CD1c-positive myeloid dendritic cell (primary cell): ENCODE measurements around the gene CCIN.
A peak's percentile ranks its signal among the peaks of the same experiment; 100 is the strongest.

Experiments used
- DNase-seq: peaks from one replicate; pipeline ENCODE4 v3.0.0-alpha.2; 2016; ENCODE audit errors: extremely low spot score

Gene CCIN

DNA sequence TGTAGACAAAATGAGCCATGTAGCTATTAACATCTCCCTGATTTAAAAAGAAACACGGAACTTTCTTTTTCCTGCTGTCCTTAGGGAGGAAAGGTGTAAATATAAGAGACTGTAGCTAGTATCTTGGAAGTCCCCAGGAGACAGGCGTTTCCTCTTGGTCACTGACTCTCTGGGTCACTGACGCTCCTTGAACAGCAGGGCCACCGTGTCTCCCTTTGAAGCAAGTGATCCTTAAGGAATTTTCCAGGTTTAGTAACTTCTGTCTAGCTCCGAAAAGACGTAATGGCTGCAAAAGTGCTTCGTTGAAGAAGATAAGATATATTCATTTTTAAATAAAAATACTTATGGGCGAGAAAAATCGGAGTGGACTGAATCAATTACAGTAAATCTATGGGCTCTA is 20.8 kb downstream of the CCIN start:
- DNase-seq = peak; percentile 42

DNA sequence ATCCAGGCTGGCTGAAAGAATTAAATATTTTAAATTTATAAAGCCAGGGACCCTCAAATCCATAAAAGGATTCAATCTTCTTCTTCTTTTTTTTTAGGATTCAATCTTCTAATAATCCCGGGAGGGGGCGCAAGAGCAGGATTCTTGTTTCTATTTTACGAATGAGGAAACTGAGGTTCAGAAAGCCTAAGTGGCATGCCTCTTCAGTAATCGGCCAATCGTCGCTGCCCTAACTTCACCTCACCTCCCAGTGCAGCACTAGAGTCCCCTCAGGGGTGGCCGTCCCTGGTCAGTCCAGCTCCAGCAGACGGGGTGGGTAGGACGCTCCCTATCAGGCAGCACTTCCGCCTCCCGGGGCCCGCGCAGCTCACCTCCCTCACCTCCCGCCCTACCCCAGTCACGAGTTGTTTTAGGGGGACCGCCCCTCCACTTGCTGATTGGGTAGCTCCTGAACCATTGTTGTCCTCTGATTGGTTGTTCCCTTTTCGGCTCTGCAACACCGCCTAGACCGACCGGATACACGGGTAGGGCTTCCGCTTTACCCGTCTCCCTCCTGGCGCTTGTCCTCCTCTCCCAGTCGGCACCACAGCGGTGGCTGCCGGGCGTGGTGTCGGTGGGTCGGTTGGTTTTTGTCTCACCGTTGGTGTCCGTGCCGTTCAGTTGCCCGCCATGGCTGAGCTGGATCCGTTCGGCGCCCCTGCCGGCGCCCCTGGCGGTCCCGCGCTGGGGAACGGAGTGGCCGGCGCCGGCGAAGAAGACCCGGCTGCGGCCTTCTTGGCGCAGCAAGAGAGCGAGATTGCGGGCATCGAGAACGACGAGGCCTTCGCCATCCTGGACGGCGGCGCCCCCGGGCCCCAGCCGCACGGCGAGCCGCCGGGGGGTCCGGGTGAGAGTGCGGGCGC is 21.5 kb downstream of the CCIN start, which contains the start of gene CLTA:
Gene CLTA (plus strand): TSS at position 534 of the 902 bp plus-strand sequence. CDS start 136 bp downstream, at position 670.
- DNase-seq = peak; percentile 98

DNA sequence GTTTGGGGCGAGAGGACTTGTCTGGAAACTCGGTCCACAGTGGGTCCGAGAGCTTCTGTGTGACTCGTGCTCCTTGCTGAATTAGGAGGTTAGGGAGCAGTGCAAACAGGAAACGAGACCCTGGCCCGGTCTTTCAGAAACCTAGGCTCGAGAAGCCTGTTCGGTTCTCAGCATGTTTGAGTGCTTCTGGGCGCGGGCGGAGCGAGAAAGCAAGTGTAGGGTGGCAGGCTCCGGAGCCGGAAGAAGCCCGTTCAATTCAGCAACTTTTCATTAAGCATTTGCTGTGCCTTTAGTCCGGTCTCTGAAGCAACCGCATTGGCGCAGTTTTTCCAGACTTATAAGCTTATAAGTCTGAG is 22.1 kb downstream of the CCIN start:
- DNase-seq = peak; percentile 56

DNA sequence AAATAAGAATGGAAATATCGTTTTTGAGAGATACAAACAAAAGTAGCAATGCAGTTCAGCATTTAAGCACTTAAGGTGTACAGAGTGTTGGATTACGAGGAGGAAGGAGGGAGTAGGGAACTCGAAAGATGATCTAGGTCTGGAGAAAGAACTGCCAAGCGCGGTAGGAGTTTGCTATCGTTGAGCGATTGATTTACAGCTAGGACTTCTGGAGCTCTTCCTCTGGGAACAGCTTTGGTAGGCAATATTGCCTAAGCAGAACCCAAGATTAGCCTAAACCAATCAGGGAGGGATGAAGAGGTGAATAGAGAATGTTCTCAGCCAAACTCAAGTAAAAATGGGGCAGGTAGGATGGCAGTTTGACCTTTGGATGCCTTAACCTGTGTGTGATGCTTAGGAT is 22.5 kb downstream of the CCIN start:
- DNase-seq = no peak

DNA sequence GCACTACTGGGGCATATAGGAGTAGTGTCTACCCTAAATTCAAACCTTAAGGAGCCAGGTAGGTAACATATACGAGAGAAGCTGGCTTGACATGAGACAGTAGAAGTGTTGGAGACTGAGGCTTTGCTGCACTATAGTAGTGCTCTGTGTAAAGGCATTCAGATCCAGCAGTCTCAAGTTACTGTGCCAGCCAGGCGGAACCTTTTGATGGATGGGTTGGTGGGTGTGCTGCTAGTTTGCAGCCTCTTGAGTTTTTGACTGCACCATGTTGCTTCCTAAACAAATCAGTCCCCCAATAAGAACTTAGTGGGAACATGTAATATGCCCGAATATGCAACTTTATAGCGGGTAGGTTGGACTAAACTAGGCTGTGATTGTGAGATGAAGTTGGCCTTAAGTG is 23.0 kb downstream of the CCIN start:
- DNase-seq = no peak

DNA sequence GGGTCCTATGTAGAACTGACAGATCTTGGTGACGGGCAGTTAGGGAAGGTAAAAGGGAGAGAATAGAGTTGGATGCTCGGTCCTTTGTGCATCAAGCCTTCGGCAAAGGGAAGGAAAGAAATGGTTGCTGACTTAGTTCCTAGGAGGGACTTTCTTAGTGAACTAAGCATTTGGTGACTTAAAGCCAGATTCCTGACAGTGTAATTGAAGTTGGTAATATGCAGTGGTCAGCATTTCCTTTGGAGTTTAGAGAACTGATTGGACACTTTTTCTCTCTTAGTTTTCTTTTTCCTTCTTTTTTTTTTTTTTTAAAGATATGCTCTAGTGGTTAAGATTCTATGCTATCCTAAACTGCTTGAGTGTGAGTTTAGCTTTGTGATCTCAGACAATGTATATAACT is 23.8 kb downstream of the CCIN start:
- no peak for DNase-seq

DNA sequence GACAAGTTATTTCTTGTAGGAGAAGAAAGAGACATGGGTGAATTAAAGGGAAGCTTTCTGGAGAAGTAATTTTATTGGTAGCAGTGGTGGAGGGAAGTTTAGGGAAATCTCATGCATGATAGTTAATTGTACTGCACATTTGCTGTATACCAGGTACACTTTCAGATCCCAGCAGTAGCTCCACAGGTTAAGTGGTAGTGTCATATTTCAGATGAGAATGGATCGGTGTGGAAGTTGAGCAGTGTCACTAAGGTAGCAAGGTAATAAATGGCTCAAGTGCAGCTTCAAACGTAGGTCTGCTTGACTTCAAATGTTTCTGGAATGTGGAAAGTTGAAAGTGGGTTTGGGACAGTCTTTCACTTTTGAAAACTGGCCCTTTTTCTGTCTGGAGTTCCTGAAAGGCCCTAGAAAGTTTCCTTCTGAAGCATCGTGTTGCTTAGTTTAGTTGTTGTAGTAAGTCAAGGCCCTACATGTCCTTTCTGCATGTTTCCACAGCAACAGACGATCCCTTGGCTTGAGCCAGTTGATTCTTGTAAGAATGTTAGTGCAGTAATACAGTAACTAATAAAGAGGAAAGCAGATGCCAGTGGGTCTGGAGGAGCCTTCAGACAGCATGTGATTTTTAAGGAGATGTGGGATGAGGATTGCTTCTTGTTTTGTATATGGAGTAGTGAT is 25.3 kb downstream of the CCIN start:
- no peak for DNase-seq

DNA sequence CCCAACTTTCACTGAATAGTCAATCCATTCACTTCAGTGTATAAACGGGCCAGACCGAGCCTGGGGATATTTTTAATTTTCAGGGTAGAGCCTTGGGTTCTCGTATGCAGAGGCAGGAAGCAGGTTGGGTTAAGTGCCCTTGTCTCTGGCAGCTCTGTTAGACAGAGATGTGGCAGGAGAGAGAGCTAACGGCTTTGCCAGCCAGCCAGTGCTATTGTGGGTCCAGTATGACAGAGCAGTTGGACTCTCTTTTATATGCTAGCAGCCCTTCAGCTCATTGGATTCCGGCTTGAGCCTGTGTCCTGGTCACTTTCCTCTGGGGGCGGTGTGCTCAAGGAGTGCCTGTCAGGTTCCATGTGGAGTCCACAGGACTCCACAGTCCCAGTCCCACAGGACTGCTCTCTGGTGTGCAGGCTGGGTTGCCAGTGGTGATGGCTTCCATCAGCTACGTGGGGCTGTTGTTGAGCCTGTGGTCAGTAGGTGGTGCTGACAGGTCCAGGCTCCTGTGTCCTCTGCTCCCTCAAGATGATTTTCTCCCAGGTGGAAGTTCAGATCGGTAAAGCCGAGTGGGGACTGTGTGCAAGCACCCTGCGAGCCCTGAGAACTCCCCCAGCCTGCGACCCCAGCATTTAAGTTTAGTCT is 35.8 kb downstream of the CCIN start:
- DNase-seq = no peak

DNA sequence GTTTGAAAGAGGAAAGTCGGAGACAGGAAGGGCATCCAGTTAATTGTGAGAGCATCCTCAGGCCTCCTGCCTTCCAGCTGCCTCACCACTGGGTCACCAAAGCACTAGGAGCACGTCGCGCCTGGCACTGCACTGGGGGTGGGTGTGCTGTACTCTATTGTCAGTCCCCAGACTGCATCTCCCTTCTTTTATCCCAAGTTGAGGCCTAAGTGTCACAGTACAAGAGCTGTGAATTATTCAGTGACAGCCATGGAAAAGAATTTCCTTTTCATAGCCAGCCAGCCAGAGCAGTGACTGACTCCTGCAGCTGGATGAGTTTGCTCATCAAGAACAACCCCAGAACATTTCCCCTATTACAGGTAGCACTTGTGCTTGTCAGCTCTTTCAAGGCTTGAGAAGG is 37.8 kb downstream of the CCIN start:
- no peak for DNase-seq

DNA sequence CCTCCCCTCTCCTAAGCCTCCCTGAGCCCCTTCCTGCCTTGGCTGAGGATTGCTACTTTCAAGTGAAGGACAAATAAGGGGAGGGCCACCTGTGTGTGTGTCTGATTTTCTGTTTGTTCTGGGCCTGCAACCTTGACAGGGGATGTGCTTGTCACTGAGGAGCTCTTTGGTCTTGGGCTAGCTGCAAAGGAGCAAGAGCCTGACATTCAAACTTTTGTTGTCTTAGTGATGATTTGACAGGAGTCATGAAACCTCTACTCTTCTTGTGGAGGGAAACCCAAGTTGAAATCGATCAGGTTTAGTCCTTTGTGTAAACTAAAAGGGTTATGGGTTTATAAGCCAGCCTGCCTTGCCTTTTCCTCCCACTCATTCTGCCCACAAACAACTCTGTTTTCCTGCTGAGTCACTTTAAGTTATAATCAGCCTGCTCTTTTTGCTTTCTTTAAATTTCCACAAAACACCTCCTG is 38.4 kb downstream of the CCIN start:
- peak; percentile 15 for DNase-seq

DNA sequence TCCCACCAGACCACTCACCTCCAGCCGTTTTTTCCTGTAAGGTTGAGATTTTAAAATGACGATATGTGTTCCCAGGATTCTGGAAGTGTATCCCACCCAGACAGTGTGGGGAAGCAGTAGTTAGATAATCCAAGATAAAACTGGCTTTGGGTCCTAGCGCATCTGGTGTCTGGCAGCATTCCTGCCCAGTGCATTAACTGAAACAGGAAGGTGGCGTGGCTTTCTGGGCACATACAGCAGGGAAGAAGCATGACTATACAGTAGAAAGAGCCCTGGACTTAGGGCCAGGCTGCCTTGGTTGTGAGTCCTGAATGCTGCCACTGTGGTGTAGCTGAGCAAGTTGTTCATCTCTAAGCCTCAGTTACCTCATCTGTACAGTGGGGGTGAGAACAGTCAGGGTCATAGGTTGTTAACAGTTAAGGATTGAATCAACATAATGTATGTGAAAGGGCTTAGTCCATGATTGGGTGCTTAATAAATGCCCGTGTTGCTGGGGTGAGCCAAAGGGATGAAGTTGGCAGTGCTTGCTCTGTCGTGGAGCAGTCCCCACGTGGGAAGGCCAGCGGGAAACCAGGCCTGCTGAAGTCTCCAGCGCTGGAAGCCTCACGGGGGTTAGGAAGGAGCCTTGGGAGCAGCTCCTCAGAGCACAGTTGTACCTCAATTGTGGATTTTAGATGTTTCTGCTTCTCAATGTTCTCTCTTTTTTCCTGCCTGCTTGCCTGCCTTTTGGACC is 39.5 kb downstream of the CCIN start:
- DNase-seq = no peak

DNA sequence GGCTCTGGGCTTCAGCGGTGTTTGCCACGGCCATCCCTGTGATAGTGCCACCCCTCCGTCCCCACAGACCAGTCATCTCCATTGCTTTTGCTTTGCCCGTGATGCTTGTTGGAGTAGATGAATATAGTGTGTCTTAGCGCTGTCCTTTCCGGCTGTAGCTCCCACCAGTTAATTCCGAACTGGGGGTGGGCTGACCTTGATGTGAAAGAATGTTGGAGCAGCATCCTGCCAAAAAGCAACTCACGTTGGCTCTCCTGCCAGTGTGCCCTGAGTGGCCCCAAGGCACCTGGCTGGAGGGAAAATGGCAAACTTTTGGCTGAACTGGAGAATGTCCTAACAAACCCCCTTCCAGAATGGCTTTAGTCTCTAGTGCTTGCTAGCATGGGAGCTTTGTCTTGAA is 41.5 kb downstream of the CCIN start:
- no peak for DNase-seq

DNA sequence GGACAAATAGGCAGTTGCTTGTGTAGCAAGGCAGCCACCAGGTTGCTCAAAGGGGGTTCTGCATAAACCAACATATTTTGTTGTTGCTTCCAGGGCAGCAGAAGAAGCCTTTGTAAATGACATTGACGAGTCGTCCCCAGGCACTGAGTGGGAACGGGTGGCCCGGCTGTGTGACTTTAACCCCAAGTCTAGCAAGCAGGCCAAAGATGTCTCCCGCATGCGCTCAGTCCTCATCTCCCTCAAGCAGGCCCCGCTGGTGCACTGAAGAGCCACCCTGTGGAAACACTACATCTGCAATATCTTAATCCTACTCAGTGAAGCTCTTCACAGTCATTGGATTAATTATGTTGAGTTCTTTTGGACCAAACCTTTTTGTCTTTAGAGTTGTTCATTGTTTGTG is 42.3 kb downstream of the CCIN start:
- no peak for DNase-seq

DNA sequence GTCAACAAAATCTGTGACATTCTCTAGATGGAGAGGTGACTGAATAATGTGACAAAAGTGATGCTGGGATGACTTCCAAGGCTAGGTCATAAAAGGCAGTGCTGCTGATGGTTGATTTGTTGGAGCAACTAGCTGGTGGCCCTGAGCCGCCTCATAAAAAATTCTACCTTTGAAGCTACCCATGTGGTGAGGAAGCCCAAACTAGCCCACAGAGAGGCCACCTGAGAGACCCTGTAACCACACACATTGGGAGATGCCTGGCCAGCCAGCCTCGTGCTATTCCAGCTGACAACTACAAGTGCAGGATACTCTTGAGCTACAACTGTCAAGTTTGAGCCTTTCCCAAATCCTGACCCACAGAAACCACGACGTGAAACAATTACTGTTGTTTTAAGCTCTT is 44.2 kb downstream of the CCIN start:
- no peak for DNase-seq

DNA sequence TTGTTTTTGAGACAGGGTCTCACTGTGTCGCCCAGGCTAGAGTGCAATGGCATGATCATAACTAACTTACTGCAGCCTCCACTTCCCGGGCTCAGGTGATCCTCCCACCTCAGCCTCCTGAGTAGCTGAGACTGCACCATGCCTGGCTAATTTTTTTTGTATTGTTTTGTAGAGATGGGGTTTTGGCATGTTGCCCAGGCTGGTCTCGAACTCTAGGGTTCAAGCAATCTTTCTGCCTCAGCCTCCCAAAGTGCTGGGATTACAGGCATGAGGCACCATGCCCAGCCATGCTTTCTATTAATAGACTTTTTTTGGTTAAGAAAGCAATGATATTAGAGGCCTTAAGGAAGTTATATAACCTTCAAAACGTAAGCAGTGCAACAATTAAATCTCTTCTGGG is 44.8 kb downstream of the CCIN start:
- DNase-seq = no peak

DNA sequence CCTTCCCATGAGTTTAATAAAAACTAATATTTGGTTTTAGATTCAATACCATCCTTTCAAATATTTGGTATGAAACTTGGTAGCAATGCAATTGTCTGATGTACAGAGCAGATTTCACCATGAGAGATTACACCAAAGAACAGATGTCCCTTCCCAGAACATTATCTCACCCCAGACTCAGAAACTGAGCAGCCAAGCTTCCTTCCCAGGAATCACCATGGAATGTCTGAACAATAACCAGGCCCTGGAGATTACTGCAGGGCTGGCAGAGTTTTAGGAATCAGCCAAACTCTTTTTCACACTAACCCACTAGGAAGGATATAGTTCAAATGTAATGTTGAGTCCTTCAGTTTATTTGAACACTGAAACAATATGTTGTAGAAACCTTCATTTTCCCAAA is 45.4 kb downstream of the CCIN start:
- DNase-seq = no peak

DNA sequence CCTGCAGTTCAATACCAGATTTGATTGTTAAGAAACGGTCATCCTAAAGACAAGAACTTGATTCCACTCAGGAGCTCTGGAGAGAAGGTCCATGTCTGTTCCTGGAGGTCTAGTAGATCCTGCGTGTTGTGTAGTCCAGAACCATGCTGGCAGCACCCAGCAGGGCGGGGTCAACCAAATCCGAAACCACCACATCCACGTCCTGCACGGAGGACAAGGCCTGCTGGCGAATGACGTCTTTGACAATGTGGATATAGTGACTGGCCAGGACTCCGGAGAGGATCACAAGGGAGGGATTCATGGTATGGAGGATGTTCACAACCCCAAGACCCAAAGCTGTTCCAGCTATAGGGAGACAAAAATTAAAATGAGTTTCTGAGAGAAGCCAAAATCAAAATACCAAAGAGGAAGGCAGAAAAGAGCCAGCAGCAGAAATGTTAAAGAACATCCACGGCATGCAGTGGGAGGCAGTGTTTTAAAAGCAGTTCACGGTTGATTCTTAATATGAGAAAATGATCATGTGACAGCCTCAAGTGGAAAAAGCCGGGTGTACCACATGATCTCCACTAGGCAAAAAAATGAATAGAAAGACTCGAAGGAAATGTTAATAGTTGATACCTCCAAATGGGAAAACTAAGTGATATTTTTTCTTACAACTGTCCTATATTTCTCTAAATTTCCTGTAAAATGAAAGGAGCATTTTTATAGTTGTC is 48.2 kb downstream of the CCIN start:
- DNase-seq = no peak

DNA sequence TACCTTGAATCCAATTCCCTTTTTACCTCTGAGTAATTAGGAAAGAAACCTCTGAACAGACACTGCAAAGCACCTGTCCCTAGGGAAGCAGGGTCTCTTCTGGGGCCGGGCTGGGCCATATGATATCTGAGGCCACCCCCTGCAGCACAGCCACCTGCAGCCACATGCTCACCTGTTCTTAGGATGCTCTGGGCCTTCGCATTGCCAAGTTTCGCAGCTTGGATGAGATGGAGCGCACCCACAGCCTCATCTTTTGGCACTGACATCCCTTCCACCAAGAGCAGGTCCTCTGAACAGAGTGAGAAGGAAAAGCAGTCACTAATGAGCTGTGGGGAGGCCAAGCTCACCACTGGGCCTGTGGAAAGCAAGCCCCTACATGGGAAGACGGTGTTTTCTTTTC is 48.8 kb downstream of the CCIN start:
- DNase-seq = no peak

DNA sequence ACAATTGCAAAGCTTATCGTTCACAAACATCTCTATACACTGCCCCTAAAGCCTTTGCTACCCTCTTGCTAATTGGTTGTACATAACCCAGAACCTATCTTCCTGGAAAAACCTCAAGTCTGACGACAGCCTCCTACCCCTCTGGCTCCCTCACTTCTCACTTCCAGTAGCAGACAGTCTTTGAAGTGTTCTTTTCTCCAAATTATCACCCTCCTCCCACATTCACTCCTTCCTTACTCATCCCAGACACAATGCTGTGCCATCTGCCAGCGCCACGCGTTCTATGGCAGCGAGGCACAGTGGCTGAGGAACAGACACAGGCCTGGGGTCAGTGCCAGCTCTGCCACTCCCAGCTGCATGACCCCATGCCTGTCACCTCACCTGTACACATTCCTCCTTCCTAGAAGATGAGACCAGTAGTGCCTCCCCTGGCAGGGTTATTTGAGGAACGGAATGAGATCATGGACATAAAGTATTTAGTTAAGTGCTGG is 49.3 kb downstream of the CCIN start:
- DNase-seq = no peak
